Endothelial cell of umbilical vein (primary cell): ENCODE data around the gene ZEB1. TPM values are rescaled to one million over a fixed set of nuclear protein-coding genes. Genes with fewer than 3 reads are reported as not detected.

ENCODE experiments used
- BruUV-seq: library from RNA; stranded (reverse); fragments of 400-500 nt; replicated peaks from 2 replicates; lab custom pipeline; 2021; lab: Mats Ljungman, UMichigan
- CTCF ChIA-PET: fragments of 300-600, 350-600 bp; sonication (Branson Sonifier 250); formaldehyde crosslinking; loops from one replicate; lab custom pipeline; 2021; ENCODE audit warnings: antibody characterized with exemption, inconsistent platforms; lab: Charles Lee
- POLR2A ChIA-PET: fragments of 300-600, 350-600 bp; sonication (Branson Sonifier 250); formaldehyde crosslinking; loops from one replicate; lab custom pipeline; 2021; ENCODE audit warnings: antibody characterized with exemption, inconsistent platforms; lab: Charles Lee
- DNase-seq: peaks from one replicate; pipeline ENCODE4 v3.0.0-alpha.2; 2011; ENCODE audit warnings: low read depth, low spot score
- FAIRE-seq: peaks from 2 replicates; lab custom pipeline; 2011; peaks lifted over from hg19 to GRCh38; lab: Jason Lieb, UNC
- H2AFZ ChIP-seq: 2 replicates; pipeline ENCODE4 v1.6.0; 2012; ENCODE audit warnings: low read depth, low read length, control low read depth, inconsistent platforms
- H3K27ac ChIP-seq: 2 replicates; pipeline ENCODE4 v1.5.1; 2011; ENCODE audit warnings: low read depth, mild to moderate bottlenecking, control low read depth, low read length, moderate library complexity; ENCODE audit not compliant: insufficient read depth
- H3K27me3 ChIP-seq, 2 experiments: 2 replicates each; pipeline versions ENCODE4 v1.6.0 to v1.6.1; 2011; ENCODE audit warnings: low read length in 2 of 2, mixed read lengths in 1 of 2; ENCODE audit not compliant: control insufficient read depth in 2 of 2, insufficient read depth in 2 of 2
- H3K36me3 ChIP-seq, 2 experiments: 2 replicates in 1 of 2; 3 replicates in 1 of 2; pipeline ENCODE4 v1.5.1; 2011; ENCODE audit warnings: low read length in 2 of 2, mild to moderate bottlenecking in 1 of 2, moderate library complexity in 1 of 2; ENCODE audit not compliant: control insufficient read depth in 2 of 2, insufficient read depth in 2 of 2; ENCODE audit errors: extremely low read depth in 1 of 2
- H3K4me1 ChIP-seq: 3 replicates; pipeline ENCODE4 v1.5.1; 2011; ENCODE audit warnings: mild to moderate bottlenecking, low read length; ENCODE audit not compliant: control insufficient read depth, insufficient read depth; ENCODE audit errors: extremely low read depth
- H3K4me2 ChIP-seq: 2 replicates; pipeline ENCODE4 v1.6.1; 2011; ENCODE audit warnings: low read length, control low read depth, mixed read lengths; ENCODE audit not compliant: insufficient read depth
- H3K4me3 ChIP-seq, 3 experiments: fragments of 200-600 bp in 1 of 3; sonication (generic), shearing (Covaris generic) in 1 of 3; replicated peaks in 1 of 3; 2 replicates each; pipeline ENCODE4 v1.5.1; 2011 to 2016; ENCODE audit warnings: control low read depth in 3 of 3, low read length in 3 of 3, mild to moderate bottlenecking in 2 of 3, inconsistent platforms in 1 of 3, low read depth in 1 of 3, moderate library complexity in 1 of 3; ENCODE audit not compliant: insufficient read depth in 1 of 3
- H3K79me2 ChIP-seq: 2 replicates; pipeline ENCODE4 v1.6.0; 2012; ENCODE audit warnings: low read length, inconsistent platforms; ENCODE audit not compliant: control insufficient read depth, insufficient read depth
- H3K9ac ChIP-seq: replicated peaks from 2 replicates; pipeline ENCODE3; 2011; ENCODE audit warnings: low read length, control low read depth; ENCODE audit not compliant: insufficient read depth; ENCODE audit errors: extremely low read depth
- H3K9me1 ChIP-seq: replicated peaks from 3 replicates; pipeline ENCODE4 v1.6.0; 2011; ENCODE audit warnings: mild to moderate bottlenecking, low read length; ENCODE audit not compliant: control insufficient read depth, insufficient read depth; ENCODE audit errors: extremely low read depth
- H3K9me3 ChIP-seq: replicated peaks from 2 replicates; pipeline ENCODE4 v1.5.1; 2012; ENCODE audit warnings: low read length, inconsistent platforms; ENCODE audit not compliant: control insufficient read depth, insufficient read depth
- H4K20me1 ChIP-seq: replicated peaks from 2 replicates; pipeline ENCODE3; 2011; ENCODE audit warnings: mild to moderate bottlenecking, low read length; ENCODE audit not compliant: control insufficient read depth, insufficient read depth; ENCODE audit errors: extremely low read depth
- EZH2 ChIP-seq: IDR thresholded peaks from 2 replicates; pipeline ENCODE4 v1.6.1; 2012; ENCODE audit warnings: borderline replicate concordance, low read depth, mild to moderate bottlenecking, moderate library complexity, low read length, inconsistent platforms; ENCODE audit not compliant: severe bottlenecking
- FOS ChIP-seq: IDR thresholded peaks from 2 replicates; pipeline ENCODE4 v1.6.1; 2011; ENCODE audit warnings: mild to moderate bottlenecking, low read length, moderate library complexity, borderline replicate concordance; ENCODE audit not compliant: insufficient read depth
- GATA2 ChIP-seq: IDR thresholded peaks from 2 replicates; pipeline ENCODE4 v1.7.0; 2011; ENCODE audit warnings: low read depth, mild to moderate bottlenecking, moderate library complexity, mixed read lengths, low read length; ENCODE audit not compliant: insufficient read length, insufficient read depth
- JUN ChIP-seq: IDR thresholded peaks from 2 replicates; pipeline ENCODE4 v1.6.1; 2011; ENCODE audit warnings: borderline replicate concordance, low read depth; ENCODE audit not compliant: insufficient read length, insufficient read depth
- MYC ChIP-seq: IDR thresholded peaks from one replicate; pipeline ENCODE4 v1.6.1; 2011; ENCODE audit warnings: mild to moderate bottlenecking, low read depth, low read length
- POLR2A ChIP-seq: IDR thresholded peaks from 2 replicates; pipeline ENCODE4 v1.6.1; 2012; ENCODE audit warnings: low read depth, mild to moderate bottlenecking, control low read depth, low read length
- POLR2AphosphoS5 ChIP-seq: IDR thresholded peaks from 2 replicates; pipeline ENCODE4 v1.6.1; 2012; ENCODE audit warnings: low read depth, mild to moderate bottlenecking, control low read depth, low read length, moderate library complexity; ENCODE audit not compliant: insufficient read depth
- dilution Hi-C: fragments of 300-500 bp; cut with MboI; formaldehyde crosslinking; loops from one replicate; pipeline ENCODE4 v1.15.0; 2019; ENCODE audit warnings: low sequenced_read_pairs; ENCODE audit not compliant: extremely low pct_ligation_motif_present
- intact Hi-C: fragments of 100-400 bp; cut with micrococcal nuclease; formaldehyde crosslinking; loops from one replicate; pipeline ENCODE4 v1.10.0; 2022
- polyA plus RNA-seq, 4 experiments: library from polyadenylated mRNA; depleted of rRNA in 3 of 4; stranded (reverse) in 3 of 4; unstranded in 1 of 4; fragments of >200 nt; gene quantifications; 2 replicates each; pipeline versions ENCODE4 v1.2.1 to v1.2.3, GENCODE V29; 2011 to 2012; ENCODE audit warnings: missing spikeins in 1 of 4
- total RNA-seq: library from RNA; stranded (reverse); gene quantifications from 2 replicates; pipeline ENCODE4 v1.2.3, GENCODE V29; 2021
- TF ChIP-seq, protein P1 (sequence below): IDR thresholded peaks from 2 replicates; pipeline ENCODE4 v1.6.1; 2011; ENCODE audit not compliant: insufficient read depth, insufficient read length
- TF ChIP-seq, protein P2 (sequence below), 2 donors: IDR thresholded peaks; 1 replicate in 1 of 2; 2 replicates in 1 of 2; pipeline ENCODE4 v1.5.1; 2011; ENCODE audit warnings: low read length in 2 of 2, mild to moderate bottlenecking in 2 of 2, moderate library complexity in 2 of 2, control low read depth in 1 of 2, inconsistent platforms in 1 of 2, low read depth in 1 of 2; ENCODE audit not compliant: insufficient read depth in 1 of 2; ENCODE audit errors: extremely low read depth in 1 of 2

The ZEB1 gene
- total and polyA plus RNA-seq, 2 donors (not counting 3 experiments of a cell fraction or from before 2014, with no cell fraction given) = 19.8 to 130 TPM

DNA sequence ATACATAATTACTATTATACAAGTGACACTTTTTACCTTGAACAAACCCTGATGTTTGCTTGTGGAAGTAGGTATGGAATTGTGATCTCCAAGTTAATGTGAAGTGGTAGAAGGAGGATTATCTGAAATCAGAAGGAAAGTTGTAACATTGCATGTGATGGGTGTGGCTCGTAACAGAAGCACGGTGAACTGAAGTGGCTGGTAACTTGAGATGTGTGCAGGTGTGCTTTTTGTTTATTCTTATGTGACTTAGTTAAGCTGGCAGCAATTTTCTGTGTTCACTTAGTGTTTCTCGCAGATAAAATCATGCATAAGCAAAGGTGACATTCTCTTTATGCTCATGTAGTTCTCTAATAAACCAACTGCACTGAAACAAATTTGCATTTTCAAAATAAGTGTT, 82.3 kb downstream of the ZEB1 start:
- DNase-seq (no peak), FAIRE-seq (no peak)
- Histone ChIP-seq H3K36me3 (no peaks in the 10 kb centered on the region), H3K4me3 (no peak overlapping the region), H3K4me2 (no peak overlapping the region), H3K9ac (no peak overlapping the region), H3K27ac (no peak overlapping the region), H2AFZ (no peak overlapping the region), H3K9me1 (no peaks in the 10 kb centered on the region), H3K79me2 (peaks cover 91% of the 10 kb centered on the region), H4K20me1 (peaks cover 6% of the 10 kb centered on the region), H3K27me3 (no peaks in the 10 kb centered on the region), H3K4me1 (peaks cover 3% of the 10 kb centered on the region), H3K9me3 (no peaks in the 10 kb centered on the region)
- ChIA-PET CTCF (interaction anchor here (3.0 kb wide), 1 partner anchor 17 kb away, joined by 8 read pairs; no protein-coding TSS in a partner anchor), POLR2A (no interaction called here)
- dilution Hi-C loops = no loop called here
- BruUV-seq = no TSS peak
- no peak for TF ChIP-seq EZH2
- TF ChIP-seq GATA2 = no peak
- no peak for TF ChIP-seq FOS
- TF ChIP-seq JUN = no peak
- TF ChIP-seq, protein P1, sequence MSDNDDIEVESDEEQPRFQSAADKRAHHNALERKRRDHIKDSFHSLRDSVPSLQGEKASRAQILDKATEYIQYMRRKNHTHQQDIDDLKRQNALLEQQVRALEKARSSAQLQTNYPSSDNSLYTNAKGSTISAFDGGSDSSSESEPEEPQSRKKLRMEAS = no peak
- TF ChIP-seq, protein P2, sequence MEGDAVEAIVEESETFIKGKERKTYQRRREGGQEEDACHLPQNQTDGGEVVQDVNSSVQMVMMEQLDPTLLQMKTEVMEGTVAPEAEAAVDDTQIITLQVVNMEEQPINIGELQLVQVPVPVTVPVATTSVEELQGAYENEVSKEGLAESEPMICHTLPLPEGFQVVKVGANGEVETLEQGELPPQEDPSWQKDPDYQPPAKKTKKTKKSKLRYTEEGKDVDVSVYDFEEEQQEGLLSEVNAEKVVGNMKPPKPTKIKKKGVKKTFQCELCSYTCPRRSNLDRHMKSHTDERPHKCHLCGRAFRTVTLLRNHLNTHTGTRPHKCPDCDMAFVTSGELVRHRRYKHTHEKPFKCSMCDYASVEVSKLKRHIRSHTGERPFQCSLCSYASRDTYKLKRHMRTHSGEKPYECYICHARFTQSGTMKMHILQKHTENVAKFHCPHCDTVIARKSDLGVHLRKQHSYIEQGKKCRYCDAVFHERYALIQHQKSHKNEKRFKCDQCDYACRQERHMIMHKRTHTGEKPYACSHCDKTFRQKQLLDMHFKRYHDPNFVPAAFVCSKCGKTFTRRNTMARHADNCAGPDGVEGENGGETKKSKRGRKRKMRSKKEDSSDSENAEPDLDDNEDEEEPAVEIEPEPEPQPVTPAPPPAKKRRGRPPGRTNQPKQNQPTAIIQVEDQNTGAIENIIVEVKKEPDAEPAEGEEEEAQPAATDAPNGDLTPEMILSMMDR (IDR thresholded peaks at IDR 0.05; ENCODE audit: extremely low read depth in 1 of 2, insufficient read depth in 1 of 2, low read depth in 1 of 2, low read length in 2 of 2) = no peak
- no peak for TF ChIP-seq POLR2AphosphoS5
- no peak for TF ChIP-seq POLR2A
- no peak for TF ChIP-seq MYC
- intact Hi-C loops = no loop called here
